IMR-90 (cell line): ENCODE results near the gene CCDC63. TPM values are rescaled to one million over a fixed set of nuclear protein-coding genes. Genes with fewer than 3 reads are reported as not detected.

Experiments used
- ATAC-seq: fragments of 200-7000 bp; cut with Tn5 transposase; 2 replicates; pipeline ENCODE4 v1.9.1; 2020; ENCODE audit warnings: low read depth, mild to moderate bottlenecking, moderate library complexity
- BruUV-seq: library from RNA; stranded (reverse); fragments of 400-500 nt; replicated peaks from 2 replicates; lab custom pipeline; 2021; lab: Mats Ljungman, UMichigan
- CTCF ChIA-PET: fragments of 300-600 bp; formaldehyde crosslinking; extraction: SDS; loops from one replicate; lab custom pipeline; 2021; ENCODE audit warnings: antibody characterized with exemption; lab: Yijun Ruan, JAX
- POLR2A ChIA-PET: fragments of 300-600 bp; sonication (Branson Sonifier 250); formaldehyde crosslinking; loops from one replicate; lab custom pipeline; 2022; ENCODE audit warnings: antibody characterized with exemption; ENCODE audit not compliant: unreplicated experiment; lab: Charles Lee
- DNase-seq: peaks from one replicate; pipeline ENCODE4 v3.0.0; 2013
- H2AFZ ChIP-seq: replicated peaks from 2 replicates; pipeline ENCODE3; 2013; ENCODE audit warnings: low read length, mild to moderate bottlenecking; ENCODE audit not compliant: poor library complexity
- H2AK5ac ChIP-seq: 2 replicates; pipeline ENCODE4 v1.6.1; 2013; ENCODE audit warnings: low read depth, low read length, inconsistent platforms
- H2AK9ac ChIP-seq: replicated peaks from 2 replicates; pipeline ENCODE3; 2013; ENCODE audit warnings: mild to moderate bottlenecking, low read depth, low read length, moderate library complexity; ENCODE audit not compliant: poor library complexity
- H2BK120ac ChIP-seq: 2 replicates; pipeline ENCODE4 v1.6.1; 2013; ENCODE audit warnings: low read depth, low read length, inconsistent platforms
- H2BK15ac ChIP-seq: 3 replicates; pipeline ENCODE4 v1.6.1; 2013; ENCODE audit warnings: low read depth, low read length, inconsistent platforms
- H2BK20ac ChIP-seq: 2 replicates; pipeline ENCODE4 v1.6.1; 2013; ENCODE audit warnings: low read depth, mild to moderate bottlenecking, inconsistent platforms, low read length, moderate library complexity
- H2BK5ac ChIP-seq: 2 replicates; pipeline ENCODE4 v1.6.1; 2013; ENCODE audit warnings: mild to moderate bottlenecking, low read depth, low read length, inconsistent platforms; ENCODE audit not compliant: poor library complexity, severe bottlenecking
- H3K14ac ChIP-seq: replicated peaks from 2 replicates; pipeline ENCODE4 v1.6.1; 2013; ENCODE audit warnings: low read depth, low read length, inconsistent platforms
- H3K18ac ChIP-seq: 2 replicates; pipeline ENCODE4 v1.6.1; 2013; ENCODE audit warnings: low read depth, low read length, control low read depth
- H3K23ac ChIP-seq: 2 replicates; pipeline ENCODE4 v1.6.1; 2013; ENCODE audit warnings: low read depth, low read length, inconsistent platforms
- H3K27ac ChIP-seq: 2 replicates; pipeline ENCODE4 v1.5.1; 2013; ENCODE audit warnings: mild to moderate bottlenecking, control low read depth, low read length; ENCODE audit not compliant: insufficient read depth
- H3K27me3 ChIP-seq: 2 replicates; pipeline ENCODE4 v1.6.1; 2013; ENCODE audit warnings: low read length; ENCODE audit not compliant: control insufficient read depth, insufficient read depth
- H3K36me3 ChIP-seq: 2 replicates; pipeline ENCODE4 v1.6.1; 2013; ENCODE audit warnings: low read length, mixed read lengths; ENCODE audit not compliant: control insufficient read depth, insufficient read depth
- H3K4ac ChIP-seq: 2 replicates; pipeline ENCODE4 v1.6.1; 2013; ENCODE audit warnings: low read depth, low read length, inconsistent platforms
- H3K4me1 ChIP-seq: 2 replicates; pipeline ENCODE4 v1.6.1; 2013; ENCODE audit warnings: low read length, mixed read lengths; ENCODE audit not compliant: control insufficient read depth, insufficient read depth
- H3K4me2 ChIP-seq: 2 replicates; pipeline ENCODE4 v1.6.1; 2013; ENCODE audit warnings: low read depth, mild to moderate bottlenecking, control low read depth, low read length, moderate library complexity
- H3K4me3 ChIP-seq: 2 replicates; pipeline ENCODE4 v1.5.1; 2013; ENCODE audit warnings: low read depth, mild to moderate bottlenecking, control low read depth, low read length, moderate library complexity; ENCODE audit not compliant: insufficient read depth
- H3K56ac ChIP-seq: 2 replicates; pipeline ENCODE4 v1.6.1; 2013; ENCODE audit warnings: low read length, inconsistent platforms; ENCODE audit not compliant: insufficient read depth; ENCODE audit errors: extremely low read depth
- H3K79me1 ChIP-seq, 2 experiments: 2 replicates each; pipeline ENCODE4 v1.6.1; 2013; ENCODE audit warnings: low read length in 2 of 2, inconsistent platforms in 1 of 2, low read depth in 1 of 2
- H3K9ac ChIP-seq: 2 replicates; pipeline ENCODE4 v1.6.1; 2013; ENCODE audit warnings: low read depth, low read length, control low read depth
- H3K9me1 ChIP-seq: 2 replicates; pipeline ENCODE4 v1.6.1; 2013; ENCODE audit warnings: low read length, inconsistent platforms; ENCODE audit not compliant: insufficient read depth
- H3K9me3 ChIP-seq: 2 replicates; pipeline ENCODE4 v1.6.1; 2013; ENCODE audit warnings: low read length; ENCODE audit not compliant: control insufficient read depth, insufficient read depth
- H4K20me1 ChIP-seq: 2 replicates; pipeline ENCODE4 v1.6.1; 2013; ENCODE audit warnings: low read length, inconsistent platforms; ENCODE audit not compliant: insufficient read depth
- H4K5ac ChIP-seq: 2 replicates; pipeline ENCODE4 v1.6.1; 2013; ENCODE audit warnings: mild to moderate bottlenecking, low read depth, low read length, control low read depth
- H4K8ac ChIP-seq, 2 experiments: 2 replicates each; pipeline ENCODE4 v1.6.1; 2013; ENCODE audit warnings: low read depth in 2 of 2, low read length in 2 of 2, control low read depth in 1 of 2, inconsistent platforms in 1 of 2
- H4K91ac ChIP-seq: 2 replicates; pipeline ENCODE4 v1.6.1; 2013; ENCODE audit warnings: low read depth, low read length, inconsistent platforms; ENCODE audit not compliant: insufficient read depth
- BHLHE40 ChIP-seq: fragments of 150-350 bp; IDR thresholded peaks from 2 replicates; pipeline ENCODE4 v1.6.1; 2016; ENCODE audit warnings: mild to moderate bottlenecking, low read depth, low read length
- CEBPB ChIP-seq: IDR thresholded peaks from 2 replicates; pipeline ENCODE4 v1.6.1; 2012; ENCODE audit warnings: low read depth, low read length, improper control_type of control experiment
- CHD1 ChIP-seq: IDR thresholded peaks from 2 replicates; pipeline ENCODE4 v1.6.1; 2012; ENCODE audit warnings: low read depth, low read length, improper control_type of control experiment
- RFX5 ChIP-seq: IDR thresholded peaks from 2 replicates; pipeline ENCODE4 v1.8.0; 2012; ENCODE audit warnings: low read depth, mild to moderate bottlenecking, low read length, moderate library complexity
- SMC3 ChIP-seq: fragments of 150-350 bp; IDR thresholded peaks from 2 replicates; pipeline ENCODE4 v1.6.1; 2016; ENCODE audit warnings: low read depth, mild to moderate bottlenecking, antibody characterized with exemption, low read length, moderate library complexity
- WGBS, 2 experiments: methylation state at CpG; one replicate each; pipeline versions ENCODE4 v1.1.5 to v1.1.7; 2013; ENCODE audit warnings: missing lambda C conversion rate in 2 of 2; ENCODE audit not compliant: insufficient read length in 1 of 2; ENCODE audit errors: extremely low coverage in 2 of 2; 5-methylcytosine and 5-hydroxymethylcytosine counted together
- dilution Hi-C: fragments of 300-500 bp; cut with HindIII; formaldehyde crosslinking; loops from one replicate; pipeline ENCODE4 v1.14.3; 2018; ENCODE audit warnings: low sequenced_read_pairs; ENCODE audit not compliant: unreplicated experiment
- in situ Hi-C: fragments of 300-500 bp; cut with MboI; formaldehyde crosslinking; loops from 3 replicates; pipeline ENCODE4 v1.14.3; 2019; ENCODE audit warnings: low sequenced_read_pairs, inconsistent platforms, mixed read lengths
- intact Hi-C: fragments of 100-400 bp; cut with micrococcal nuclease; formaldehyde crosslinking; loops from 2 replicates; pipeline ENCODE4 v1.10.0; 2022
- polyA plus RNA-seq, 3 experiments: library from polyadenylated mRNA; depleted of rRNA; stranded (reverse); fragments of >200 nt; gene quantifications; 2 replicates each; pipeline ENCODE4 v1.2.3, GENCODE V29; 2012; ENCODE audit warnings: low replicate concordance in 1 of 3
- total RNA-seq: library from RNA; depleted of rRNA; stranded (reverse); fragments of >200 nt; gene quantifications from 2 replicates; pipeline ENCODE4 v1.2.3, GENCODE V29; 2012

The CCDC63 gene
- total and polyA plus RNA-seq, 2 of the 4 experiments (the other 2 are of a cell fraction), result not detected

GRCh38 chr12:110916295-110916875, 69.6 kb downstream of the CCDC63 start:
- Histone ChIP-seq H3K27ac (no peak overlapping the region), H3K4me3 (no peak overlapping the region), H4K8ac (no peak overlapping the region), H3K18ac (no peak overlapping the region), H4K91ac (no peak overlapping the region), H3K56ac (no peak overlapping the region), H3K9me3 (no peaks in the 10 kb centered on the region), H3K79me1 (no peaks in the 10 kb centered on the region), H3K14ac (no peak overlapping the region), H3K27me3 (peaks cover 2% of the 10 kb centered on the region), H3K4me2 (no peak overlapping the region), H2BK120ac (no peak overlapping the region), H4K20me1 (no peaks in the 10 kb centered on the region), H2BK5ac (no peak overlapping the region), H2BK20ac (no peak overlapping the region), H3K4ac (no peak overlapping the region), H3K23ac (no peak overlapping the region), H4K5ac (no peak overlapping the region), H2BK15ac (no peak overlapping the region), H3K4me1 (no peaks in the 10 kb centered on the region), H2AK5ac (no peak overlapping the region), H2AK9ac (no peak overlapping the region), H3K36me3 (no peaks in the 10 kb centered on the region), H3K9me1 (no peaks in the 10 kb centered on the region), H2AFZ (no peak overlapping the region), H3K9ac (no peak overlapping the region)
- no peak for DNase-seq
- CTCF ChIA-PET, result no interaction called here
- intact Hi-C loops, result no loop called here
- no CpG with 5 or more reads among the region's 3 CpGs for WGBS, 2 experiments
- ATAC-seq, result no peak
- POLR2A ChIA-PET, result no interaction called here
- dilution Hi-C loops, result no loop called here
- no peak for TF ChIP-seq RFX5
- no peak for TF ChIP-seq SMC3
- TF ChIP-seq CHD1, result no peak
- no peak for TF ChIP-seq BHLHE40
- TF ChIP-seq CEBPB, result no peak
- BruUV-seq, result no TSS peak
- in situ Hi-C loops, result no loop called here
